ENCODE data around the gene GFPT1.
"Not testable (repeated sequence)": the region's sequence is repeated elsewhere in the genome, so short reads cannot be mapped to it uniquely, and the experiment has no call there.

The GFPT1 gene

GRCh38 chr2:69383176-69383812 lies 3.7 kb downstream of the GFPT1 start:
- DNase-seq, result no peak

GRCh38 chr2:69382547-69382946 lies 4.5 kb downstream of the GFPT1 start:
- DNase-seq, result no peak

DNA sequence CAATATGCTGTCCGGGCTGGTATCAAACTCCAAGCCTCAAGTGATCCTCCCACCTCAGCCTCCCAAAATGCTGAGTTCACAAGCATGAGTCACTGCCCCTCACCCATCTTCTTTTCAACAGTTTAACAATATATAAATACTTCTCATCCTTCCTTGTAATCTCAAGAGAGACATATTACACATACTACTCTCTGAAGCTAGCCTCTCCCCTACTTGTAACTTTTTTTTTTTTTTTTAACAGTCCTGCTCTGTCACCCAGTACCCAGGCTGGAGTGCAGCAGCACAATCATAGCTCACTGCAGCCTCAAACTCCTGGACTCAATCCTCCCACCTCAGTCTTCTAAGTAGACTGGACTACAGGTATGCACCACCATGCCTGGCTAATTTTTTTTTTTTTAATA lies 5.7 kb downstream of the GFPT1 start:
- no peak for DNase-seq

DNA sequence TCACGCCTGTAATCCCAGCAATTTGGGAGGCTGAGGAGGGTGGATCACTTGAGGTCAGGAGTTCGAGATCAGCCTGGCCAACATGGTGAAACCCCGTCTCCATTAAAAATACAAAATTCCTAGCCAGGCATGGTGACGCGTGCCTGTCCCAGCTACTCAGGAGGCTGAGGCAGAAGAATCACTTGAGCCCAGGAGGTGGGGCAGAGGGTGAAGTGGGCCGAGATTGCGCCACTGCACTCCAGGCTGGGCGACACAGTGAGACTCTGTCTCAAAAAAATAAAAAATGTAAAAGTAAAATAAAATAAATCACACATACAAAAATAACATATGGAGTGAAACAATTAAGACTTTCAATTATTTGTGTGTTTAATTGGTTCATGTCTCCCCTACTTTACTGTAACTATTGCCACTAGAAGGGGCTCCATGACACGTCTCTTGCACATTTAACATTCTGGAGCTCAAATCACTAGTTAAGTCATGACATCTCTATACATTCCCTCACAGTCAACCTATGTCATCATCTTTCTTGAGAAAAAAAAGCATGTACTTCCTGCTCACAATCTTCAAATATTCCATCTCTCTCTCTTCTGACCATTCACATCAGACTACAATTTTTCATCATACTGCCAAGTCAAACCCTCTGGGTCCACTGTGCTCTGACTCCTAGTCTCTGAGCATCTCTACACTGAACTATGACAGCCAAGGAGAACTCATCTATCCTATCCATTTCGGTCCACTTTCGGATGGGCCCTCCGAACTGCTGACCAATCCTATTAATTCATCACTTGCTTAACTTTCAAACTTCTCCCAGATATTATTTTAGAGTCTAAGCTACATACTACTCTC lies 6.7 kb downstream of the GFPT1 start:
- no peak for DNase-seq

- DNase-seq, result no peak
Measured at GRCh38 chr2:69376403-69376802, 10.6 kb downstream of the GFPT1 start.

DNA sequence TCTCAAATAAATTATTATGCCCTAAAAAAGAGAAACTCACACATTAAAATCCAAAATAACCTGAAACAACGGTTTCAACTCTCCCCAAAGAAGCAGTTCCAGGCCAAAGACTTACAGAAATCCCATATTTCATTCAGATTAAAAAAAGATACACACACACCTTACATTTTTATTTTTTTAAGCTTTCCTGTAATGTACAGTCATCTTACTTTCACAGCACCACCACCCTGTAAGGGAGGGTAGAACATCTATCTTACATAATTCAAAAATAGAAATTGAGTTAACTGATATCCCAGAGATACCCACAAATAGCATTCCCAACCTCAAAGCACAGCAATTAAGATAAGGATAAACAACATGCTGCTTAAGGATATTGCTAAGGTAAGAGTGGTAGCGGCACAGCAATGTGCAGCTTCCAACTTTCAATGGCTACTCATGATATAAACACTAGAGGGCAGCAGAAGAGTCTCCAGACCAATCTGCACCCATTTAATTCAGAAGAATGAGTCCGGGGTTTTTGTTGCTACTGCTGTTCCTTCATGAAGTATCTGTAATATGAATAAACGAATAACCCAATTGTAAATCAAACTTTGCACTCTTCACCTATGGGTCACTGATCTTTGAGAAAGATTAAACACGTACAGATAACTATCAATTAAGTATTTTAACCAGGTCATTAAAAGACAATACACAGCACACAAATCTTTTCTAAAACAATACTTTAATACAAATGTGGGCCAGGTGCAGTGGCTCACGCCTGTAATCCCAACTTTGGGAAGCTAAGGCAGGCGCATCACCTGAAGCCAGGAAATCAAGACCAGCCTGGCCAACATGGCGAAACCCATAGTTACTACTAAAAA lies 11.3 kb downstream of the GFPT1 start:
- DNase-seq, result peak; percentile 31

GRCh38 chr2:69372767-69373166 lies 14.3 kb downstream of the GFPT1 start:
- DNase-seq, result no peak

DNA sequence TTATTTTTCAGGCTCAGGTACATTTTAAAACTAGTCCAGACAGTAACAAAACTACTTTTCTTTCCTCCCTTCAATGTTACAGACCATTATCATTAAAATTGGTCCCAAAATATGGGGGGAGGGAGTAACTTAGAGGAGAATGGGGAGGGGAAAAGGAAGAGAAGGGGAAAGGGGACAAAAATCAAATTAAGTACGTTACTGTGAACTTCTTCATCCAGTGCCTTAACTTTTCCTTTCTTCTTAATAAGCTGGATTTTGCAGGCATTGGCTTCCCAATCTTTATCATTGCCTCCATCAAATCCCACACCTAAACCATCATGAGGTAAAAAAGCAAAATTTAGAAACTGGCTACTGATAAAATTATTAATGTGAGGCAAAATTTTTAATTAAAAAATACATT lies 17.2 kb downstream of the GFPT1 start:
- DNase-seq, result no peak

DNA sequence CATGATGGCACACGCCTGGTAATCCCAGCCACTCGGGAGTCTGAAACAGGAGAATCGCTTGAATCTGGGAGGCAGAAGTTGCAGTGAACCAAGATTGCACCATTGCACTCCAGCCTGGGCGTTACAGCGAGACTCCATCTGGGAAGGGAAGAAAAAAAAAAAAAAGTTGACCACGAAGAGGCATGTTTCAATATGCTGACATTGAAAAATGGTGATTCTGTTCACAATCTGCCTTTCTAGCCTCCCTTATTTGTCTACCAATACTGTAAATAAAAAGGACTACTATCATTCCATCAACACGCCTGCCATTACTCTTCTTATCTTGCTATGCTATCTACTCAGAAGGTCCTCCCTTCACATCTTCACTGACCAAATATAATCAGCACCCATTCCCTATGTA lies 18.4 kb downstream of the GFPT1 start:
- DNase-seq, result no peak

DNA sequence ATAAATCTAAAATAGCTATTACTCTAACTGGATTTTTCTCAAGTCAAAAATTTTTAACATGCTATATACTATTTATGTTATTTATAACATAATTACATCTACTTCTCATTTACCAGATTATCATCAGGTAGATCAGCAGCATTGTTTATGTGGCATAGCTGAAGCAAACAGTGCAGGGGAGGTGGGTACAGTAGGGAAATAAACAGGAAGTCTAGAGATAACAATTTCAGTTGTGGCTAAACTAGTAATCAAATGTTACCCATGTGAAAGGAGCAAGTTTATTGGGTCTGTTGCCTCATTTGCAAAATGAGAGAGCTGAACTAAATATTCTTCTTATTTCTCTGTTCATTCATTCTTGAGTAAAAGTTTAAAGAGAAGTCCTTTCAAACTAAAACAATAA lies 27.7 kb downstream of the GFPT1 start:
- no peak for DNase-seq

GRCh38 chr2:69358914-69359313 lies 28.1 kb downstream of the GFPT1 start:
- no peak for DNase-seq

DNA sequence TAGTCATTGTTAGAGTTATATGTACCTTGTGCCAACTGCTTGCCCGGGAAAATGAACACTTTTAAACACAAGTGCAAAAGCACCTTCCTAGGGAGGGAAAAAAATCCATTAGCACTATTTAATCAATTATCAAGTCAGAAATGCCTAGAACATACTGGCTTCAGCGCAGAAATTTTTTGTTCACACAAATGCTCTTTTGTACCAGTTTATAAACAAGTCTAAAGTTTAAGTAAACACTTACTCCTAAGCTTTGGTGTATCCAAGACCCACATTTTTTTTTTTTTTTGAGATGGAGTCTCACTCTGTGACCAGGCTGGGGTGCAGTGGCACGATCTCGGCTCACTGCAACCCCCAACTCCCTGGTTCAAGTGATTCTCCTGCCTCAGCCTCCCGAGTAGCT lies 30.6 kb downstream of the GFPT1 start:
- no peak for DNase-seq

DNA sequence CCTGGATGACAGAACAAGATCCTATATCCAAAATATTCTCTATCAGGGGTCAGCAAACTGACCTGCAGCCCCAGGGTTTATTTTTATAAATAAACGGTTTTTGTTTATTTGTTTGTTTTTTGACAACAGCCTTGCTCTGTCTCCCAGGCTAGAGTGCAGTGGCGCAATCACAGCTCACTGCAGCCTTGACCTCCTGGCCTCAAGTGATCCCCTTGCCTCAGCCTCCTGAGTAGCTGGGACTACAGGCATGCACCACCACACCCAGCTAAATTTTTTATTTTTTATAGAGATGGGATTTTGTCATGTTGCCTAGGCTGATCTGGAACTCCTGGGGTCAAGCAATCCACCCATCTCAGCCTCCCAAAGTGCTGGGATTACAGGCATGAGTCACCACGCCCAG lies 32.1 kb downstream of the GFPT1 start:
- DNase-seq, result not testable (repeated sequence)

DNA sequence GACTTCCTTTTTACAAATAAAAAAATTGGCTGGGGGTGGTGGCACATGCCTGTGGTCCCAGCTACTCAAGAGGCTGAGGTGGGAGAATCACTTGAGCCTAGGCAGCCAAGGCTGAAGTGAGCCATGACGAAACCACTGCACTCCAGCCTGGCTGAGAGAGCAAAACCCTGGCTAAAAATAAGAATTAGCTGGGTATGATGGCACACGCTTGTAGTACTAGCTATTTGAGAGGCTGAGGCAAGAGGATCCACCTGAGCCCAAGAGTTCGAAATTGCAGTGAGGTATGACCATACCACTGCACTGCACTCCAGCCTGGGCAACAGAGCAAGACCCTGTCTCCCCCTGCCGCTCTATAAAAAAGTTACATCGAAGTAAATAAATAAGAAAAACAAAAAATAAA lies 33.7 kb downstream of the GFPT1 start:
- no peak for DNase-seq

- no peak for DNase-seq
Measured at GRCh38 chr2:69348781-69349180, 38.2 kb downstream of the GFPT1 start.

- no peak for DNase-seq
Measured at GRCh38 chr2:69345434-69345833, 41.6 kb downstream of the GFPT1 start.

DNA sequence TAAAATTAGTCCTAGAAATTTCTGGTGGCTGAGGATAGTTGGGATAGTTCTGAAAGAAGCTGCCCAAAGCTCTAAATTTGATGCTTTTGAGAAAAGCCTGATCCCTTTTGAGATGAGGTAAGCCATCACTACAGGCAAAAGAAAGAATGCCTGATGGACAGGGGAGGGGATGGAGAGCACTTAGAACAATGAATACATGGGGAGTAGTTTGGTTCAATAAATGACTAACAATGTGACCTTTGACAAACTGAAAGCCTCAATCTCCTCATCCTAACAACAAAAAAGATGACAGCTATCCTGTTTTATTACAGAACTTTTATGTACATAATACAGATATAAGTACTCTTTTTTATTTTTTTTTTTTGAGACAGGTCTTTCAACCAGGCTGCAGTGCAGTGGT lies 42.7 kb downstream of the GFPT1 start:
- DNase-seq, result no peak

- no peak for DNase-seq
Measured at GRCh38 chr2:69340101-69340775, 46.8 kb downstream of the GFPT1 start.

- no peak for DNase-seq
Measured at GRCh38 chr2:69335311-69335710, 51.7 kb downstream of the GFPT1 start.

DNA sequence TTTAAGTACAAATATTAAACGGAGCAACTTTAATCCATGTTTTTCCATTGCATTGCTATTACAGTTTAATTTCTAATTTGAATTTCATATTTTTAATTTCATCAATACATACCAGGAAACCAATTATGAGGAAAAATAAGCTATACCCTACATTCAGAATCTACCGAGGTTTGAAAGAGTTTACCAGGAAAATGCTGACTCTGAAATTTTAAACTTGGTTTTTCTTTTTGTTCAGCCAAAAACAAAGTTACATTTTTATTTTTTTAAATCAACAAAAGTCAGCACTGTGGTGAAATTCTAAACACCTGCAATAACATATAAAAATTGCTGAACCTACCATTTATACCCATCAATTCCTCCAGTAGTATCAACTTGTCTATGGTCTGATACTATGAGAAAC lies 53.7 kb downstream of the GFPT1 start:
- DNase-seq, result no peak

DNA sequence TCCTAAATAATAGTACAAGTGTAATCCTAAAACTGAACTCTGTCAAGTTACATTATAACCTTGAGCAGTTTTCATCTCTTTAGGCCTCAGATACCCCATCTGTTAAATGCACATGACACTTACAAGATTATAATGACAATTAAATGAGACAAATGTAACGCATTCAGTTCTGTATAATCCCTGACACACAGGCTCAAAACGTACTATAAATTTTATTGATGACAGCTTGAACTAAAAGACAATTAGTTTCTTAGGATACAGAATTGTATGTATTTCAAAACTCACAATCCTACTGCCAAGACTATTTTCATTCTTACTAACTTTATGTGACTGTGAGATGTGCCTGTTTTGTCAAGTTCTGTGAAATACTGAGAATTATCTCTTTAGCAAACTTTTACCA lies 56.2 kb downstream of the GFPT1 start:
- DNase-seq, result no peak

GRCh38 chr2:69322631-69323030 lies 64.4 kb downstream of the GFPT1 start:
- DNase-seq, result no peak

DNA sequence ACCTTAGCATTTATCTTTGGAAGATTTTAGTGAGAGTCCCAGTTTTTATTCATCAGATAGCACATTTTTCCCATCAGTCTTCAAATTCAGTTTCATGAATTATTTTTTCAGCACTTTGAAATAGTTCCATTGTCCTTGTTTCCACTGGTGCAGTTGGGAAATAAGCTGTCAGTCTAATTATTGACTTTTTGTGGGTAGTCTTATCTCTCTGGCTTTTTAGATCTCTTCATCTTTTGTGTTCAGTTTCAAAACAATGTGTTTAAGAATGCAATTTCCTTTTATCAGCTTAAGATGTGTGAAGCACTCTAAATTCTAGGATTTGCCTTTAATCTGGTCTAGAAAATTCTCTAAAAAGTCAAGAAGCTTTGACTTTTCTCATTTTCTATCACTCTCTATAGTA lies 70.5 kb downstream of the GFPT1 start:
- no peak for DNase-seq
